Measurements from ENCODE around the gene BCOR. TPM values are rescaled to one million over a fixed set of nuclear protein-coding genes. Genes with fewer than 3 reads are reported as not detected.

Gene BCOR
- total RNA-seq, 1 experiment from 2014 or later: 35.1 TPM

DNA sequence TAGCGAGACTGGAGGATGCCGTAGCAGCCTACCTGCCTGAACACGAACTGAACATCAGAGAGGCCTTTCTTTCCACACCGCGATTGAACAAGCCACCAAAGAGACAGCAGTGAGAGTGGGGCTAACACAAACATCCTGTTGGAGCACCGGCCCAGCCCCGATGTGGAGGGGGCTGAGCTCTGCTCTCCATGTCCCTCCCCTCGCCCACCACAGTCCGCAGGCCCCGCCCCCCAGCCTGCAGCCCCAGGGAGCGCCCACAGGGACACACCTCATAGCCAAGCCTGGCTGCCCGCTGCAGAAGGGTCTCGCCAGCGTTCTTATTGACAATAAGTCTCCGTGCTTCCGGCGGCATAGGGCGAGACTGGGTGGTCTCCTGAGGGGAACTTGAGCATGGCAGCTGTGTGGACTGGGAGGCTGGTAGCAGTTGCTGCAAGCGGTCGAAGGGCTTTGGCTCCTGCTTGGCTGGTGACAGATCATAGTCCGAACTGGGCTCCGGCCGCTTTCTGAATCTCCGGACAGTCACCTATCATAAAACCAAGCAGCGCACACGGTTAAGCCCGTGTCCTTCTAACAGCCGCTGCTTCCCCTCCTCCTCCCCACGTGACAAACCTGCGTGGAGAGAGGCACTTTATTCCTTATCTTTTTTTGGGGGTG, 35.8 kb downstream of the BCOR start:
- no peaks in the 10 kb centered on the region for H3K4me1 ChIP-seq (ENCODE audit: control insufficient read depth in 1 of 2, insufficient read depth in 2 of 2, low read length in 2 of 2)
- H3K27ac ChIP-seq (ENCODE audit: low read depth, low read length): no peak overlapping the region
- CTCF ChIA-PET: no interaction called here
- H3K36me3 ChIP-seq (ENCODE audit: control insufficient read depth in 1 of 2, insufficient read depth in 2 of 2, low read length in 2 of 2): peaks cover 16 to 28% of the 10 kb centered on the region in 2 experiments
- intact Hi-C loops (cut with micrococcal nuclease): no loop called here
- no TSS peak for BruUV-seq (replicated peaks)
- no peaks in the 10 kb centered on the region; the same call in 1 of the 2 replicates for H4K20me1 ChIP-seq (ENCODE audit: insufficient read depth)
- RAD21 ChIA-PET (ENCODE audit: low non-redundant PET in 1 of 2, low total read pairs in 2 of 2, uncharacterized antibody in 2 of 2, unreplicated experiment in 2 of 2): no interaction called here
- peaks cover 99% of the 10 kb centered on the region for H3K79me2 ChIP-seq (ENCODE audit: insufficient read depth, low read length)
- H3K4me2 ChIP-seq (ENCODE audit: low read length): no peak overlapping the region
- H3K9me2 ChIP-seq (ENCODE audit: insufficient read depth): no peaks in the 10 kb centered on the region
- DNase-seq (ENCODE audit: low read depth, low spot score) (no peak), ATAC-seq (no peak)
- no peak overlapping the region for H2AFZ ChIP-seq (ENCODE audit: low read depth, low read length, poor library complexity, severe bottlenecking)
- TF ChIP-seq EGR1 (IDR thresholded peaks at IDR 0.05; ENCODE audit: low read depth) (no peak), RAD21 (IDR thresholded peaks at IDR 0.05; ENCODE audit: low read depth) (no peak), SP1 (IDR thresholded peaks at IDR 0.05; ENCODE audit: low read depth) (no peak)
- H3K9ac ChIP-seq (ENCODE audit: low read length): no peak overlapping the region
- POLR2A ChIA-PET: no interaction called here
- H3K27me3 ChIP-seq (ENCODE audit: insufficient read depth, low read length): no peaks in the 10 kb centered on the region
- no peaks in the 10 kb centered on the region for H3K9me3 ChIP-seq (ENCODE audit: control insufficient read depth in 1 of 2, insufficient read depth in 1 of 2, low read depth in 1 of 2, low read length in 2 of 2)
- H3K4me3 ChIP-seq (replicated peaks in 1 of 2; ENCODE audit: low read depth in 1 of 2, low read length in 2 of 2): no peak overlapping the region

DNA sequence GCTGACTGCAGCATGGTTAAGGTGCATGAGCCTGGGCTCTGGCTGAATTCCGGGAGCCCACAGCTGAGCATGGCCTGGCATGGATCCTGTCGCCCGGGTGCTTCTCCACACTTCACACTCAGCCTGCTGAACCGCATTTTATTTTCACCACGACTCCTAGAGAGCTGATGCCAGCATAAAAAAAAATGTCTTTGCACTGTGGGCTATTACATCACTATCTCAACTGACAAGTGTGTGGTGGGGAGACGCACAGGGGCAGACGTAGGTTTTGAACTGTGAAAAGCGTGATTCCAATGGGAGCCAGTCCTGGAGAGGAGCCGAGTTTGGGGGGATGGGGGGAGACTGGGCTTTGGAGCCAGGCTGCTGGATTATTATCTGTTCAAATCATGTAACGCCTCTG, 36.8 kb downstream of the BCOR start:
- Histone ChIP-seq H3K9me3 (ENCODE audit: control insufficient read depth in 1 of 2, insufficient read depth in 1 of 2, low read depth in 1 of 2, low read length in 2 of 2) (no peaks in the 10 kb centered on the region), H3K4me3 (replicated peaks in 1 of 2; ENCODE audit: low read depth in 1 of 2, low read length in 2 of 2) (no peak overlapping the region), H3K36me3 (ENCODE audit: control insufficient read depth in 1 of 2, insufficient read depth in 2 of 2, low read length in 2 of 2) (peaks cover 26 to 35% of the 10 kb centered on the region in 2 experiments), H3K4me2 (ENCODE audit: low read length) (no peak overlapping the region), H4K20me1 (ENCODE audit: insufficient read depth) (no peaks in the 10 kb centered on the region; the same call in 1 of the 2 replicates), H3K27me3 (ENCODE audit: insufficient read depth, low read length) (no peaks in the 10 kb centered on the region), H2AFZ (ENCODE audit: low read depth, low read length, poor library complexity, severe bottlenecking) (no peak overlapping the region), H3K79me2 (ENCODE audit: insufficient read depth, low read length) (peaks cover 96% of the 10 kb centered on the region), H3K4me1 (ENCODE audit: control insufficient read depth in 1 of 2, insufficient read depth in 2 of 2, low read length in 2 of 2) (no peaks in the 10 kb centered on the region), H3K27ac (ENCODE audit: low read depth, low read length) (no peak overlapping the region), H3K9ac (ENCODE audit: low read length) (no peak overlapping the region), H3K9me2 (ENCODE audit: insufficient read depth) (no peaks in the 10 kb centered on the region)
- intact Hi-C loops (cut with micrococcal nuclease): no loop called here
- RAD21 ChIA-PET (ENCODE audit: low non-redundant PET in 1 of 2, low total read pairs in 2 of 2, uncharacterized antibody in 2 of 2, unreplicated experiment in 2 of 2): no interaction called here
- CTCF ChIA-PET: no interaction called here
- DNase-seq (ENCODE audit: low read depth, low spot score): no peak
- TSS peak; percentile 2 for BruUV-seq (replicated peaks)
- no peak for ATAC-seq
- TF ChIP-seq, protein P1, sequence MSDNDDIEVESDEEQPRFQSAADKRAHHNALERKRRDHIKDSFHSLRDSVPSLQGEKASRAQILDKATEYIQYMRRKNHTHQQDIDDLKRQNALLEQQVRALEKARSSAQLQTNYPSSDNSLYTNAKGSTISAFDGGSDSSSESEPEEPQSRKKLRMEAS (IDR thresholded peaks at IDR 0.05): no peak
- TF ChIP-seq SP1 (IDR thresholded peaks at IDR 0.05; ENCODE audit: low read depth): no peak
- no peak for TF ChIP-seq RAD21 (IDR thresholded peaks at IDR 0.05; ENCODE audit: low read depth)
- POLR2A ChIA-PET: no interaction called here
